SK-N-SH (cell line): ENCODE data around the gene CEBPG. TPM values are rescaled to one million over a fixed set of nuclear protein-coding genes. Genes with fewer than 3 reads are reported as not detected.

ENCODE experiments used
- CTCF ChIA-PET: fragments of 300-600, 350-600 bp; formaldehyde crosslinking; extraction: SDS; loops from one replicate; lab custom pipeline; 2021; lab: Yijun Ruan, JAX
- POLR2A ChIA-PET: fragments of 350-600 bp; sonication (Branson Sonifier 250); formaldehyde crosslinking; extraction: SDS; loops from one replicate; lab custom pipeline; 2020; ENCODE audit warnings: antibody characterized with exemption, inconsistent platforms; lab: Yijun Ruan, JAX
- DNase-seq: peaks from one replicate; pipeline ENCODE4 v3.0.0; 2012
- H2AFZ ChIP-seq: fragments of 200-600 bp; sonication (generic); 2 replicates; pipeline ENCODE4 v1.8.1; 2016; ENCODE audit warnings: antibody characterized with exemption, mild to moderate bottlenecking, low read depth
- H3F3A ChIP-seq: fragments of 200-600 bp; sonication (generic); replicated peaks from 2 replicates; pipeline ENCODE3; 2016; ENCODE audit warnings: antibody characterized with exemption, mild to moderate bottlenecking; ENCODE audit not compliant: insufficient read depth
- H3K27ac ChIP-seq, 2 experiments: fragments of 200-500 bp in 1 of 2; fragments of 200-600 bp in 1 of 2; sonication (Bioruptor generic) in 1 of 2; sonication (generic), shearing (Covaris generic) in 1 of 2; 2 replicates each; pipeline versions ENCODE4 v1.5.1 to v1.6.1; 2014 to 2016; ENCODE audit warnings: low read depth in 2 of 2, inconsistent platforms in 1 of 2, low read length in 1 of 2, mild to moderate bottlenecking in 1 of 2, mixed read lengths in 1 of 2
- H3K27me3 ChIP-seq: fragments of 200-600 bp; sonication (generic), shearing (Covaris generic); 2 replicates; pipeline ENCODE4 v1.6.1; 2016; ENCODE audit warnings: mixed run types; ENCODE audit not compliant: insufficient read depth
- H3K36me3 ChIP-seq, 2 experiments: fragments of 200-500 bp in 1 of 2; fragments of 200-600 bp in 1 of 2; sonication (Bioruptor generic) in 1 of 2; sonication (generic) in 1 of 2; replicated peaks in 1 of 2; 2 replicates each; pipeline versions ENCODE3 to v1.5.1; 2014 to 2016; ENCODE audit warnings: low read length in 1 of 2, mild to moderate bottlenecking in 1 of 2; ENCODE audit not compliant: insufficient read depth in 2 of 2, control insufficient read depth in 1 of 2
- H3K4me1 ChIP-seq, 2 experiments: fragments of 200-500 bp in 1 of 2; fragments of 200-600 bp in 1 of 2; sonication (Bioruptor generic) in 1 of 2; sonication (generic), shearing (Covaris generic) in 1 of 2; 2 replicates each; pipeline versions ENCODE4 v1.5.1 to v1.6.1; 2014 to 2016; ENCODE audit warnings: low read depth in 1 of 2, low read length in 1 of 2, mixed run types in 1 of 2; ENCODE audit not compliant: insufficient read depth in 2 of 2, control insufficient read depth in 1 of 2
- H3K4me2 ChIP-seq: fragments of 200-600 bp; sonication (generic), shearing (Covaris generic); 2 replicates; pipeline ENCODE4 v1.6.1; 2017; ENCODE audit warnings: mixed run types
- H3K4me3 ChIP-seq, 2 experiments: fragments of 200-500 bp in 1 of 2; fragments of 200-600 bp in 1 of 2; sonication (Bioruptor generic) in 1 of 2; sonication (generic), shearing (Covaris generic) in 1 of 2; 2 replicates each; pipeline versions ENCODE4 v1.5.1 to v1.8.1; 2014 to 2016; ENCODE audit warnings: low read depth in 2 of 2, inconsistent platforms in 1 of 2, low read length in 1 of 2, mild to moderate bottlenecking in 1 of 2, mixed read lengths in 1 of 2, moderate library complexity in 1 of 2
- H3K79me2 ChIP-seq: fragments of 200-600 bp; sonication (generic); 2 replicates; pipeline ENCODE4 v1.8.1; 2017; ENCODE audit warnings: mild to moderate bottlenecking; ENCODE audit not compliant: insufficient read depth
- H3K9ac ChIP-seq: fragments of 200-600 bp; sonication (generic); 2 replicates; pipeline ENCODE4 v1.6.1; 2017; ENCODE audit warnings: mixed run types
- H3K9me2 ChIP-seq: fragments of 200-600 bp; sonication (generic); 2 replicates; pipeline ENCODE4 v1.6.1; 2017; ENCODE audit warnings: mixed run types
- H3K9me3 ChIP-seq: fragments of 200-600 bp; sonication (generic); 2 replicates; pipeline ENCODE4 v1.6.1; 2017; ENCODE audit warnings: mixed run types, mild to moderate bottlenecking, moderate library complexity
- H4K20me1 ChIP-seq: fragments of 200-600 bp; sonication (generic); 2 replicates; pipeline ENCODE4 v1.6.1; 2017; ENCODE audit warnings: mild to moderate bottlenecking, mixed run types; ENCODE audit not compliant: insufficient read depth
- ELF1 ChIP-seq: IDR thresholded peaks from 2 replicates; pipeline ENCODE4 v1.4.0; 2012
- EP300 ChIP-seq, 2 experiments: IDR thresholded peaks; 2 replicates each; pipeline versions ENCODE4 v1.4.0 to v1.6.1; 2012; ENCODE audit warnings: borderline replicate concordance in 1 of 2, low read depth in 1 of 2, low read length in 1 of 2
- FOXJ3 ChIP-seq: sonication (generic); formaldehyde crosslinking; IDR thresholded peaks from 2 replicates; pipeline ENCODE4 v1.5.1; 2020; ENCODE audit warnings: mild to moderate bottlenecking, missing genetic modification reagents
- GATA2 ChIP-seq: sonication (generic); formaldehyde crosslinking; IDR thresholded peaks from 2 replicates; pipeline ENCODE4 v1.5.0; 2020; ENCODE audit warnings: mild to moderate bottlenecking, missing genetic modification reagents
- IRF3 ChIP-seq: fragments of 150-350 bp; IDR thresholded peaks from 2 replicates; pipeline ENCODE4 v1.6.1; 2016; ENCODE audit warnings: mild to moderate bottlenecking, low read depth, low read length
- MEF2A ChIP-seq: IDR thresholded peaks from 2 replicates; pipeline ENCODE4 v1.4.0; 2012; ENCODE audit warnings: low read depth, borderline replicate concordance
- NRF1 ChIP-seq: IDR thresholded peaks from 2 replicates; pipeline ENCODE4 v1.6.1; 2012; ENCODE audit warnings: low read depth, mild to moderate bottlenecking, low read length
- SIN3A ChIP-seq: IDR thresholded peaks from 2 replicates; pipeline ENCODE4 v1.6.1; 2012; ENCODE audit warnings: low read depth, mild to moderate bottlenecking, low read length, moderate library complexity, borderline replicate concordance
- USF2 ChIP-seq: fragments of 150-350 bp; IDR thresholded peaks from 2 replicates; pipeline ENCODE4 v1.6.1; 2017; ENCODE audit warnings: antibody characterized with exemption, low read length, low read depth, borderline replicate concordance
- ZBTB33 ChIP-seq: IDR thresholded peaks from 2 replicates; pipeline ENCODE4 v1.4.0; 2012; ENCODE audit warnings: low read depth, borderline replicate concordance
- WGBS: methylation state at CpG from one replicate; pipeline ENCODE4 v1.1.6; 2017; ENCODE audit warnings: low lambda C conversion rate; 5-methylcytosine and 5-hydroxymethylcytosine counted together
- polyA plus RNA-seq, 3 experiments: library from polyadenylated mRNA; depleted of rRNA; stranded (reverse); fragments of >200 nt; gene quantifications; 2 replicates each; pipeline ENCODE4 v1.2.3, GENCODE V29; 2012

CEBPG gene
- polyA plus RNA-seq, 1 of the 3 experiments (the other 2 are of a cell fraction), result 9.1 TPM

GRCh38 chr19:33382006-33382405 is 8.5 kb downstream of the CEBPG start:
- POLR2A ChIA-PET, result interaction anchor here (2.3 kb wide), 1 partner anchor 8 kb away, joined by 10 read pairs; the partner anchor contains the start of gene CEBPG
- no peak overlapping the region for H2AFZ ChIP-seq
- H3K27me3 ChIP-seq, result no peaks in the 10 kb centered on the region
- TF ChIP-seq MEF2A, result no peak
- no peak for TF ChIP-seq GATA2 (CRISPR knock-in tag)
- TF ChIP-seq USF2, result no peak
- TF ChIP-seq SIN3A, result no peak
- no peak for TF ChIP-seq ZBTB33
- H3K9me2 ChIP-seq, result no peaks in the 10 kb centered on the region
- whole genome bisulfite sequencing, result 89% methylated on average over 4 of the region's 4 CpGs
- H3K27ac ChIP-seq, result no peak overlapping the region
- no peak for DNase-seq
- CTCF ChIA-PET, result interaction anchor here (0.7 to 5.4 kb wide), 10 partner anchors 10 to 147 kb away, joined by 3 to 32 read pairs (median 3); no protein-coding TSS in a partner anchor
- H3K4me2 ChIP-seq, result no peak overlapping the region
- H4K20me1 ChIP-seq, result peaks cover 99% of the 10 kb centered on the region
- H3K4me3 ChIP-seq, result no peak overlapping the region
- no peak overlapping the region for H3K9ac ChIP-seq
- H3K79me2 ChIP-seq, result peaks cover 96% of the 10 kb centered on the region
- peaks cover 18 to 26% of the 10 kb centered on the region in 2 experiments for H3K36me3 ChIP-seq
- H3K9me3 ChIP-seq, result no peaks in the 10 kb centered on the region
- H3F3A ChIP-seq, result no peaks in the 10 kb centered on the region
- peaks cover 0 to 10% of the 10 kb centered on the region in 2 experiments; a peak in 2 of 4 replicates for H3K4me1 ChIP-seq

GRCh38 chr19:33382982-33383381 is 9.5 kb downstream of the CEBPG start:
- Histone ChIP-seq H3F3A (no peaks in the 10 kb centered on the region), H3K27ac (no peak overlapping the region), H3K4me1 (peaks cover 0 to 11% of the 10 kb centered on the region in 2 experiments; a peak in 1 of 4 replicates), H3K9ac (no peak overlapping the region), H4K20me1 (peaks cover 98% of the 10 kb centered on the region), H3K4me2 (no peak overlapping the region), H3K9me2 (no peaks in the 10 kb centered on the region), H3K79me2 (peaks cover 86% of the 10 kb centered on the region), H3K36me3 (peaks cover 18 to 34% of the 10 kb centered on the region in 2 experiments), H3K27me3 (no peaks in the 10 kb centered on the region), H3K4me3 (no peak overlapping the region), H2AFZ (no peak overlapping the region), H3K9me3 (no peaks in the 10 kb centered on the region)
- 93% methylated on average over 4 of the region's 4 CpGs for WGBS
- TF ChIP-seq MEF2A (no peak), NRF1 (no peak), SIN3A (no peak), ELF1 (no peak), EP300 (IDR thresholded peaks at IDR 0.05; ENCODE audit: borderline replicate concordance in 1 of 2, low read depth in 1 of 2, low read length in 1 of 2) (no peak), FOXJ3 (CRISPR knock-in tag) (no peak), GATA2 (CRISPR knock-in tag) (no peak), IRF3 (no peak)
- ChIA-PET POLR2A (interaction anchor here (2.3 kb wide), 1 partner anchor 9 kb away, joined by 10 read pairs; the partner anchor contains the start of gene CEBPG), CTCF (interaction anchor here (0.6 to 5.4 kb wide), 6 partner anchors 9 to 147 kb away, joined by 3 to 32 read pairs (median 7); partner anchors contain the start of gene CEBPG)
- no peak for DNase-seq
